Measurements from ENCODE around the gene MAFF. TPM values are rescaled to one million over a fixed set of nuclear protein-coding genes. Genes with fewer than 3 reads are reported as not detected.
A peak's percentile ranks its signal among the peaks of the same experiment; 100 is the strongest.

Gene MAFF
- total and polyA plus RNA-seq, 9 of the 15 experiments (the other 6 are each of a cell fraction or from before 2014, with no cell fraction given): 0.51 to 8.0 (median 5.4) TPM

DNA sequence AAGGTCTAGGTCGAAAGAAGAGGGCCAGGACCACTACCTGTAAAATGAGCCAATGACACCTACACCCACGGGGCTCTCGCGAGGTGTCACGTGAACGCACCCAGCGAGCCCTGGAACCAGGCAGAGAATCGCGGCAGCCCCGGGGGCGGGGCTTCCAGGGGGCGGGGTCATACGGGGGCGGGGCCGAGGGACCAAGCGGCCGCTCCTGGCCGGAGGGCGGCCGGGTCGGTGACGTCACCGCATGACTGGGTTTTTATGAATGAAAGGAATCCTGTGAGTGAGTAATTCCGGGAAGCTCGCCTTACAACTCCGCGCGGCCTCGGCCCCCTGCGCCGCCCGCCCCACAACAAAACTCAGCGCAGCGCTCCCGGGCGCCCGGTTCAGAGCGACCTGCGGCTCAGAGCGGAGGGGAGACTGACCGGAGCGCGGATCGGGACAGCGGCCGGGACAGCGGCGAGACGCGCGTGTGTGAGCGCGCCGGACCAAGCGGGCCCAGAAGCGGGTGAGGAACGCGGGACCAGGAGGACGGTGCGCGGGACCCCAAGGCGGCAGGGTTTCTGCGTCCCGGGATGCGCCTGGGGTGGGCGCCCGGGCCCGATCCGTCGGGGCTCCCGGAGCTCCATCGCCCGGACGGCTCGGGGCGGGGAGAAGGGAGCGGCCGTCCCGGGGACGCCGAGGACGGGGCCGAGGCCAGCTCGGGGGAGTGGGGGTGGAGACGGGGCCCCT, at the start of gene MAFF (continued):
- TF ChIP-seq ZNF318 (IDR thresholded peaks at IDR 0.05; ENCODE audit: borderline replicate concordance in 1 of 2, low read depth in 1 of 2): no peak
- TF ChIP-seq ZEB2 (IDR thresholded peaks at IDR 0.05): no peak
- TF ChIP-seq BRCA1 (IDR thresholded peaks at IDR 0.05): no peak
- no peak for TF ChIP-seq BRCA1 (CRISPR knock-in tag; IDR thresholded peaks at IDR 0.05)
- TF ChIP-seq ZNF395 (CRISPR knock-in tag; IDR thresholded peaks at IDR 0.05): peak; percentile 46; the same call in 1 of the 2 replicates
- no peak for TF ChIP-seq TAF15 (IDR thresholded peaks at IDR 0.05; ENCODE audit: low read depth, low read length)
- TF ChIP-seq PREB (CRISPR knock-in tag; IDR thresholded peaks at IDR 0.05): no peak
- TF ChIP-seq HMG20B (CRISPR knock-in tag; IDR thresholded peaks at IDR 0.05): no peak
- no peak for TF ChIP-seq PATZ1 (CRISPR knock-in tag; IDR thresholded peaks at IDR 0.05; ENCODE audit: borderline replicate concordance)
- no peak for TF ChIP-seq HDAC6 (IDR thresholded peaks at IDR 0.05; ENCODE audit: low read depth, low read length)
- TF ChIP-seq CREM (IDR thresholded peaks at IDR 0.05; ENCODE audit: low read depth): peak; percentile 81
- no peak for TF ChIP-seq SOX6 (IDR thresholded peaks at IDR 0.05)
- TF ChIP-seq RUNX1 (IDR thresholded peaks at IDR 0.05; ENCODE audit: low read depth): no peak
- no peak for TF ChIP-seq KLF1 (tag; IDR thresholded peaks at IDR 0.05)
- TF ChIP-seq U2AF1 (optimal IDR thresholded peaks at IDR 0.05; ENCODE audit: low read depth, low read length): peak; percentile 10
